Effector CD4-positive, alpha-beta T cell (primary cell): ENCODE results near the gene SOAT2.

Source experiments
- DNase-seq: peaks from one replicate; pipeline ENCODE4 v3.0.0-alpha.2; 2020
- total RNA-seq: gene quantifications from one replicate; lab custom pipeline; 2026; lab: John Stamatoyannopoulos, UW

Gene SOAT2, protein sequence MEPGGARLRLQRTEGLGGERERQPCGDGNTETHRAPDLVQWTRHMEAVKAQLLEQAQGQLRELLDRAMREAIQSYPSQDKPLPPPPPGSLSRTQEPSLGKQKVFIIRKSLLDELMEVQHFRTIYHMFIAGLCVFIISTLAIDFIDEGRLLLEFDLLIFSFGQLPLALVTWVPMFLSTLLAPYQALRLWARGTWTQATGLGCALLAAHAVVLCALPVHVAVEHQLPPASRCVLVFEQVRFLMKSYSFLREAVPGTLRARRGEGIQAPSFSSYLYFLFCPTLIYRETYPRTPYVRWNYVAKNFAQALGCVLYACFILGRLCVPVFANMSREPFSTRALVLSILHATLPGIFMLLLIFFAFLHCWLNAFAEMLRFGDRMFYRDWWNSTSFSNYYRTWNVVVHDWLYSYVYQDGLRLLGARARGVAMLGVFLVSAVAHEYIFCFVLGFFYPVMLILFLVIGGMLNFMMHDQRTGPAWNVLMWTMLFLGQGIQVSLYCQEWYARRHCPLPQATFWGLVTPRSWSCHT
- total RNA-seq, result 1.1 reads per million

DNA sequence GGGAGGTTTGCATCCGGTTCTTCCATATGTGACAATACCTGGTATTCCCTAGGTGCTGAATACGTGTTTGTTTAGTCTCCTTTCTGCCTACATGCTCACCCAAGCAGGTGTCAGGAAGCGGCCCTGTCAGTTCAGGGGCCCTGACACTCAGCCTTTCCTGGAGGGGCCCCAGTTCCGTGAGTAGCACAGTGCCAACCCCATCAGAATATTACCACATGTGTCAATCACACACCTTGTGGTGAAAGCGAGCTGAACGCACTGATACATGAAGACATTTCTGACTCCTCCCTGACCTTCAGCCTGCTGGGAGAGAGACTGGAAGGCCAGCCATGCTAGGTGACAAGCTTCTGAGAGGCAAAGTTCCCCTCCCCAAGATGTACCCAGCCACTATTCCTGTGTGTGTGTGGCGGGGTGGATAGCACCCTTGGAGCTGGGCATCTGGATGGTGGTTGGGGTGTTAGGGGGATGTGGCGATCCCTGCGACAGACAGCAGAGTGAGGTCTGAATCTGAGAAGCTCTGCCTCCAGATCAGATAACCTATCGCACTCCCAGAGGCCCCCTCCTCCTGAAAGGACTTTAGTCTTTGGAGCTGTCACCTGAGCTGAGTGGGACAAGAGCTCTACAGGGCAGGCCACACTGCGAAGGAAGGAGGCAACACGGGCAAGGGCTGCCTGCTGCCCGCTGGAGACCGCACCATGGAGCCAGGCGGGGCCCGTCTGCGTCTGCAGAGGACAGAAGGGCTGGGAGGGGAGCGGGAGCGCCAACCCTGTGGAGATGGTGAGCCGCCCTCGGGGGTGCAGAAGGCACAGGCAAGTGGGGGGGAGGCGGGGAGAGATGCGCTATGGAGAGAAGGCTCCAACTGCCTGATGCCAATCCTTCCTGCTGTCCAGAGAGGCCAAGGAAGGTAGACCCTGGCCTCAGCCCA, at the start of gene SOAT2:
Gene SOAT2, plus strand, starts transcription at position 604 of the 925 bp plus-strand sequence. Its CDS starts 92 bp downstream, at position 696.
- no peak for DNase-seq

DNA sequence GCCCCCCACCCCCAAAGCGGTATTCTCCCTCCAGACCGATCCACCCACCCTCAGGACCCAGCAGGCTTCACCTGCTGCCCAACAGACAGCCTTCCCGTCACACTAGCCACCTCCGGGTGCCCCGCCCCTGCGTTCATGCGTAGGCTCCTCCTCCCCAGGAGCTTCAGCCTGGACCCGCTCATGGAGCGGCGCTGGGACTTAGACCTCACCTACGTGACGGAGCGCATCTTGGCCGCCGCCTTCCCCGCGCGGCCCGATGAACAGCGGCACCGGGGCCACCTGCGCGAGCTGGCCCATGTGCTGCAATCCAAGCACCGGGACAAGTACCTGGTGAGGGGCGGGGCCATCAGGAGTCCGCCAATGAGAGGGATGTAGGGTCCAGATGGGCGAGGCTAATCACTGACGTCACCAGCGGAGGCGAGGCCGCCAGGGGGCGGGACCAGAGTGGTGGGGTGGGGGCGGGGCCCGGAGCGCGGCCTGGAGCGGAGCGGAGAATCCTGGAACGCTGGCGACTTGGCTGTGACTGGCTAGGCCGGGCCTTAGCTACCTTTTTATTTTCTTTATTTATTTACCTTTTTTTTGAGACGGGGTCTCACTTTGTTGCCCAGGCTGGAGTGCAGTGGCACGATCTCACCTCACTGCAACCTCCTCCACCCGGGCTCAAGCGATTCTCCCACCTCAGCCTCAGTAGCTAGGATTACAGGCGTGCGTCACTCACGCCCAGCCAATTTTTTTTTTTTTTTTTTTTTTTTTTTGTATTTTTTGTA, 49.0 kb upstream of the SOAT2 start:
- peak; percentile 92 for DNase-seq

DNA sequence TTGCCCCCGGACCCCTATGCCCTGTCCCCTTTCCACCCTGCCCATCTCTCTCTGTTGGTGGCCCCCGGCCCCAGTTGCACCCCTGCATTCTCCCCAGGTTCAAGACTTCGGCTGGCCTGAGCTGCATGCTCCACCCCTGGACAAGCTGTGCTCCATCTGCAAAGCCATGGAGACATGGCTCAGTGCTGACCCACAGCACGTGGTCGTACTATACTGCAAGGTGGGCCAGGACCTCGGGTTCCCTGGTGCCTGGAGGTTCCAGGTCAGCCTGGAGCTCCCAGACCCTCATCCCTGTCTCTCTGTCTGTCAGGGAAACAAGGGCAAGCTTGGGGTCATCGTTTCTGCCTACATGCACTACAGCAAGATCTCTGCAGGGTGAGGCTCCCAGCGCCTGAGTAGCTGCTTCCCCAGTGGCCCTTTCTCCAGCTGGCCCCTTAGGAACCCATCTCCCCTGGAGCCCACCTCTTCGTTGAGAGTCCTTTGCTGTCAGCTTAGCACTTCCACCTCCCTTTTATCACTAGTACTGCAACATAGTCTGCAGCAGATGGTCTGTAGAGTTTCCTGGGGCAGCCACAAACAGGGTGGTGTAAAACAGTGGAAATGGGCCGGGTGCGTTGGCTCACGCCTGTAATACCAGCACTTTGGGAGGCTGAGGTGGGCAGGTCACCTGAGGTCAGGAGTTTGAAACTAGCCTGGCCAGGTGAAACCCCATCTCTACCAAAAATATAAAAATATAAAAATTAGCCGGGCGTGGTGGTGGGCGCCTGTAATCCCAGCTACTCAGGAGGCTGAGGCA, 47.6 kb upstream of the SOAT2 start:
- DNase-seq, result no peak

DNA sequence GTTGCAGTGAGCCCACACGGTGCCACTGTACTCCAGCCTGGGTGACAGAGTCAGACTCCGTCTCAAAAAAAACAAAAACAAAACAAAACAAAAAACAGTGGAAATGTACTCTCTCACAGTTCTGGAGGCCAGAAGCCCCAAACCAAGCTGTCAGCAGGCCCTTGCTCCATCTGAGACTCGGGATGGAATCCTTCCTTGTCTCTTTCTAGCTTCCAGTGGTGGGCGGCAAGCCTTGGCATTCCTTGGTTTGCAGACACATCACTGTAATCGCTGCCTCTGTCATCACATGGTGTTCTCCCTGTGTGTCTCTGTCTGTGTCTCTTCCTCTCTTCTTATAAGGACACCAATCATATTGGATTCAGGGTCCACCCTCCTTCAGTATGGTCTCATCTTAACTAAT, 47.0 kb upstream of the SOAT2 start:
- DNase-seq, result no peak

DNA sequence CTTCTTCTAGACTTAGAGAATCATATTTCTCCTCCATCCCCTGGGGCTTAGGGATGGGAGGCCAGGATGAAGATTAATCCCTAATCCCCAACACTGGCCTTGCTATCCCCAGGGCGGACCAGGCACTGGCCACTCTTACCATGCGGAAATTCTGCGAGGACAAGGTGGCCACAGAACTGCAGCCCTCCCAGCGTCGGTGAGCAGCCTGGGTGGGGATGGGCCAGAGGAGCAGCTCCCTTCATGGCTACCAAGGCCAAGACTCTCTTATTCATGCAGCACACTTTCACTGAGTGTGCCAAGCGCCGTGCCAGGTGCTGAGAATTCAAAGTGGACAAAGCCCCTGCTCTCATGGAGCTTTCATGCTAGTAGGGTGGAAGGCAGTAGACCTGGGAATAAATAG, 46.4 kb upstream of the SOAT2 start:
- no peak for DNase-seq

DNA sequence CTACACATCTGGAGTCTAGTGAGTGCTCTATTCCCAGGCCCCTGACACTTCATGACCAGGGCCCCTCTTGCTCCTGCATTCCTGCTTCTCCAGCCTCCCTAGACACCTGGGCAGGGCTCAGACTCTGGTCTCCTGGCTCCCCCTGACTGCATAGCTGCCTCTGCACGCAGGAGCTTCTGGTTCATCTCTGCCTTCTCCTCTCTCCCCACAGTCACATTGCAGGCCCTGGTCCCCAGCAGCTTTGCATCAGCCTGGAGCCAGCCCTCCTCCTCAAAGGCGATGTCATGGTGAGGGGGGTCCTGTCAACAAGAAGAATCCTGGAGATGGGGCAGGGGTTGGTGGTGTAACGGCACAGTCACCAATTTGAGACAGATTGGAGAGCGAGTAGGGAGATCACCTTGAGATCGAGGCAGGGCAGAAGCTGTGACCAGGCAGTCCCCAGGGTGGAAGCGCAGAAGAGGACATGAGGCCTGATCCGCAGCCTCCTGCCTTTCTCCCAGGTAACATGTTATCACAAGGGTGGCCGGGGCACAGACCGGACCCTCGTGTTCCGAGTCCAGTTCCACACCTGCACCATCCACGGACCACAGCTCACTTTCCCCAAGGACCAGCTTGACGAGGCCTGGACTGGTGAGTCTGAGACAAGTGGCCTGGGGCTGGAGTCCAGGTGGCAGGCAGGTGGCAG, 45.3 kb upstream of the SOAT2 start:
- no peak for DNase-seq

DNA sequence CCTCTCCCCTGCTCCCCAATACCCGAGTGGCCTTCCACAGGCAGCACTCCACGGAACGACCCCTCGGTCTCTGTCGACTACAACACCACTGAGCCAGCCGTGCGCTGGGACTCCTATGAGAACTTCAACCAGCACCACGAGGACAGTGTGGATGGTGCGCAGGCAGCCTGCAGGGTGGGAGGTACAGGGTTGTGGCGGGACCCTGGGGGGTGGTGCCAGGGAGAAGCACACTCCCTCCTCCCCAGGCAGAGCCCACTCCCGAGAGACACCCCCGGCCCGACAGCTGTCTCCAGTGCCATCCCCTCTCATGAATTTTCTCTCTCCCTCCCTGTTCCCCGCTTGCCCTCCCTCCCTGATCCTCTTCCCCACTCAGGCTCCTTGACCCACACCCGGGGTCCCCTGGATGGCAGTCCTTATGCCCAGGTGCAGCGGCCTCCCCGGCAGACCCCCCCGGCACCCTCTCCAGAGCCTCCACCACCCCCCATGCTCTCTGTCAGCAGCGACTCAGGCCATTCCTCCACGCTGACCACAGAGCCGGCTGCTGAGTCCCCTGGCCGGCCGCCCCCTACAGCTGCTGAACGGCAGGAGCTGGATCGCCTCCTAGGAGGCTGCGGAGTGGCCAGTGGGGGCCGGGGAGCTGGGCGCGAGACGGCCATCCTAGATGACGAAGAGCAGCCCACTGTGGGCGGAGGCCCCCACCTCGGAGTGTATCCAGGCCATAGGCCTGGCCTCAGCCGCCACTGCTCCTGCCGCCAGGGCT, 44.4 kb upstream of the SOAT2 start:
- DNase-seq, result no peak

DNA sequence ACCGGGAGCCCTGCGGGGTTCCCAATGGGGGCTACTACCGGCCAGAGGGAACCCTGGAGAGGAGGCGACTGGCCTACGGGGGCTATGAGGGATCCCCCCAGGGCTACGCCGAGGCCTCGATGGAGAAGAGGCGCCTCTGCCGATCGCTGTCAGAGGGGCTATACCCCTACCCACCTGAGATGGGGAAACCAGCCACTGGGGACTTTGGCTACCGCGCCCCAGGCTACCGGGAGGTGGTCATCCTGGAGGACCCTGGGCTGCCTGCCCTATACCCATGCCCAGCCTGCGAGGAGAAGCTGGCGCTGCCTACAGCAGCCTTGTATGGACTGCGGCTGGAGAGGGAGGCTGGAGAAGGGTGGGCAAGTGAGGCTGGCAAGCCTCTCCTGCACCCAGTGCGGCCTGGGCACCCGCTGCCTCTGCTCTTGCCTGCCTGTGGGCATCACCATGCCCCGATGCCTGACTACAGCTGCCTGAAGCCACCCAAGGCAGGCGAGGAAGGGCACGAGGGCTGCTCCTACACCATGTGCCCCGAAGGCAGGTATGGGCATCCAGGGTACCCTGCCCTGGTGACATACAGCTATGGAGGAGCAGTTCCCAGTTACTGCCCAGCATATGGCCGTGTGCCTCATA, 43.7 kb upstream of the SOAT2 start:
- no peak for DNase-seq

DNA sequence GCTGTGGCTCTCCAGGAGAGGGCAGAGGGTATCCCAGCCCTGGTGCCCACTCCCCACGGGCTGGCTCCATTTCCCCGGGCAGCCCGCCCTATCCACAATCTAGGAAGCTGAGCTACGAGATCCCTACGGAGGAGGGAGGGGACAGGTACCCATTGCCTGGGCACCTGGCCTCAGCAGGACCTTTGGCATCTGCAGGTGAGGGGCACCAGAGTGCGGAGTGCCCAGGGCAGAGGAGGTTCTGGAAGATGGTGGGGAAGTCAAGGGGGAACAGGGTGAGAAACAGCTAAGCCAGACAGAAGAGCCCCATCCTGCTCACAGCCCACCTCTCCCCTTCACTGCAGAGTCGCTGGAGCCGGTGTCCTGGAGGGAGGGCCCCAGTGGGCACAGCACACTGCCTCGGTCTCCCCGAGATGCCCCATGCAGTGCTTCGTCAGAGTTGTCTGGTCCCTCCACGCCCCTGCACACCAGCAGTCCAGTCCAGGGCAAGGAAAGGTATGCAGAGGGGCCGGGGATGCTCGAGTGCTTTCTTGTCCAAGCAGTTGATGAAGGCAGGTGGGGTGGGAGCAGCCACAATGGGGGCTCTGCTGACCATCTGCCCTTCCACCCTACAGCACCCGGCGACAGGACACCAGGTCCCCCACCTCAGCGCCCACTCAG, 43.1 kb upstream of the SOAT2 start:
- no peak for DNase-seq

DNA sequence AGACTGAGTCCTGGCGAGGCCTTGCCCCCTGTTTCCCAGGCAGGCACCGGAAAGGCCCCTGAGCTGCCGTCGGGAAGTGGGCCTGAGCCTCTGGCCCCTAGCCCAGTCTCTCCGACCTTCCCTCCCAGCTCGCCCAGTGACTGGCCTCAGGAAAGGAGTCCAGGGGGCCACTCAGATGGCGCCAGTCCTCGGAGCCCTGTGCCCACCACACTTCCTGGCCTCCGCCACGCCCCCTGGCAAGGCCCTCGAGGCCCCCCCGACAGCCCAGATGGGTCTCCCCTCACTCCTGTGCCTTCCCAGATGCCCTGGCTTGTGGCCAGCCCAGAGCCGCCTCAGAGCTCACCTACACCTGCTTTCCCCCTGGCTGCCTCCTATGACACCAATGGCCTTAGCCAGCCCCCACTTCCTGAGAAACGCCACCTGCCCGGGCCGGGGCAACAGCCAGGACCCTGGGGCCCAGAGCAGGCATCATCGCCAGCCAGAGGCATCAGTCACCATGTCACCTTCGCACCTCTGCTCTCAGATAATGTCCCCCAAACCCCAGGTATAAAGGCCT, 42.5 kb upstream of the SOAT2 start:
- no peak for DNase-seq

DNA sequence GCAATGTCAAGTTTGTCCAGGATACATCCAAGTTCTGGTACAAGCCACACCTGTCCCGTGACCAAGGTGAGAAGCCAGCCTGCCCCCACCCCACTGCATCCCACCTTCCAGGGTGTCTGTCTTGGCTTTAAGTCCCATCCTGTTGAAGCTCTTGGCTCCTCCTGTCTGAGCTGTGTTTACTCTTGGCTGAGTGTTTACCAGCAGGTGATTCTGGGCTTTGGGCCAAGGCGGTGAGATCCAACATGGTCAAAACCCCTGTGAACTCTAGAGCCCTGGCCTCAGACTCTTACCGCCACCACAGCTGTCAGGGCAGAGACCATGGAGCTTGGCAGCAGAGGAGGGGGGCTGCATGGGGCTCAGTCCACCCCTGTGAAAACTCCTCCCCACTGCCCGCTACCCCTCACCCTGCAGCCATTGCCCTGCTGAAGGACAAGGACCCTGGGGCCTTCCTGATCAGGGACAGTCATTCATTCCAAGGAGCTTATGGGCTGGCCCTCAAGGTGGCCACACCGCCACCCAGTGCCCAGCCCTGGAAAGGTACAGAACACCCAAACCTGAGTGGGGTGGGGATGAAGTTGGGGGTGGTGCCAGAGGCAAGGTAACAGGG, 41.8 kb upstream of the SOAT2 start:
- DNase-seq, result no peak

DNA sequence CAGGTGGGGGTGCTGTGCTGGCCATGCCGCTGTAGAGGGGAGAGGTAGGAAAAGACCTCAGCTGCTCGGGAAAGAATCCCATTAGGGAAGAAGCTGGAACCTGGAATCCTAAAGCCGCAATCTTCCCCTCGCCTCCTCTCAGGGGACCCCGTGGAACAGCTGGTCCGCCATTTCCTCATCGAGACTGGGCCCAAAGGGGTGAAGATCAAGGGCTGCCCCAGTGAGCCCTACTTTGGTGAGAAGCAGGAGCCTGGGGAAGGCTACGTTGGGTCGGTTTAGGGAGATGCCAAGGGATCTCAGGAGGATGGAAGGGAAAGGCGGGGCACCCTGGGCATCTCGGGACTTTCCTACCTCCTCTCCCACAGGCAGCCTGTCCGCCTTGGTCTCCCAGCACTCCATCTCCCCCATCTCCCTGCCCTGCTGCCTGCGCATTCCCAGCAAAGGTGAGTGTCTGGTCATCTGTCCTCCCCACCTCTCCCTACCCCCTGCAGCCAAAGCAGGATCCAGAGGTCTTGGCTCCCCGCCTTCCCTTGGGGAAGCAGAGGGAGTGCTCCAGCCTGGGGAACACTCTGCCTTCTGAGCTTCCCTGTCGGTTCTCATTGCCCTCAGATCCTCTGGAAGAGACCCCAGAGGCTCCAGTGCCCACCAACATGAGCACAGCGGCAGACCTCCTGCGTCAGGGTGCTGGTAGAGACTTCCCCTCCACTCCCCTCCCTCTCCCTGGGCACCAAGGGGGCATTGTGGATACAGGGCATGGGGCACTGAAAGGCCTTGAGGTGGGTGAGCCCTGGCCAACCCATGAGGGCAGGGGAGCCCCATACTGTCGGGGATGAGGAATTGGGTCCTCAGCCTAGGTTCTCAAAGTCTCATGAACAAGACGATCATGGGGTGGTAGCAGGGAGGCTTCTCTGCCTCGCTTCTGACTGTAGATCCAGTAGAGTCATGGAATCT, 41.0 kb upstream of the SOAT2 start:
- DNase-seq, result no peak

DNA sequence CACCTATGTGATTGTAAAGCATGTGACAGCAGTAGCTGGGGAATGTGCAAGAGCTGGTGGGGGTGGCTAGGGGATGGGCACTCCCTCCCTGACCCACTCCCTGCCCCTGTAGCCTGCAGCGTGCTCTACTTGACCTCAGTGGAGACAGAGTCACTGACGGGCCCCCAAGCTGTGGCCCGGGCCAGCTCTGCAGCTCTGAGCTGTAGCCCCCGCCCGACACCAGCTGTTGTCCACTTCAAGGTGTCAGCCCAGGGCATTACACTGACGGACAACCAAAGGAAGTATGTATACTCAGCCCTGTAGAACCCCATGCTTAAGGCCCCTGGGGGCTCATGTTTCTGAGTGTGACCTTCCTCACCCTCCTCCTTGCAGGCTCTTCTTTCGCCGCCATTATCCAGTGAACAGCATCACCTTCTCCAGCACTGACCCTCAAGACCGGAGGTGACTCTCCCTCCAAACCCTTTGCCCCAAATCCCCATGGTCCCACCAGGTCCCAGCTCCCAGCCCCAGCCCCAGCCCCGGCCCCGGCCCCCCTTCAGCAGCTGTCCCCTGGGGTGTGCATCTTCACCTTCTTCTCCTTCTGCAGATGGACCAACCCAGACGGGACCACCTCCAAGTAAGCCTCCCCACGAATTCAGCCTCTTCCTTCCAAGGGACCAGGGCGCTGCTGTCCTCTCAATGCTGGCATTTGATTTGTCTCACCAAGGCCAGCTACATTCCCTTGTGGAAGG, 40.1 kb upstream of the SOAT2 start:
- DNase-seq, result no peak

DNA sequence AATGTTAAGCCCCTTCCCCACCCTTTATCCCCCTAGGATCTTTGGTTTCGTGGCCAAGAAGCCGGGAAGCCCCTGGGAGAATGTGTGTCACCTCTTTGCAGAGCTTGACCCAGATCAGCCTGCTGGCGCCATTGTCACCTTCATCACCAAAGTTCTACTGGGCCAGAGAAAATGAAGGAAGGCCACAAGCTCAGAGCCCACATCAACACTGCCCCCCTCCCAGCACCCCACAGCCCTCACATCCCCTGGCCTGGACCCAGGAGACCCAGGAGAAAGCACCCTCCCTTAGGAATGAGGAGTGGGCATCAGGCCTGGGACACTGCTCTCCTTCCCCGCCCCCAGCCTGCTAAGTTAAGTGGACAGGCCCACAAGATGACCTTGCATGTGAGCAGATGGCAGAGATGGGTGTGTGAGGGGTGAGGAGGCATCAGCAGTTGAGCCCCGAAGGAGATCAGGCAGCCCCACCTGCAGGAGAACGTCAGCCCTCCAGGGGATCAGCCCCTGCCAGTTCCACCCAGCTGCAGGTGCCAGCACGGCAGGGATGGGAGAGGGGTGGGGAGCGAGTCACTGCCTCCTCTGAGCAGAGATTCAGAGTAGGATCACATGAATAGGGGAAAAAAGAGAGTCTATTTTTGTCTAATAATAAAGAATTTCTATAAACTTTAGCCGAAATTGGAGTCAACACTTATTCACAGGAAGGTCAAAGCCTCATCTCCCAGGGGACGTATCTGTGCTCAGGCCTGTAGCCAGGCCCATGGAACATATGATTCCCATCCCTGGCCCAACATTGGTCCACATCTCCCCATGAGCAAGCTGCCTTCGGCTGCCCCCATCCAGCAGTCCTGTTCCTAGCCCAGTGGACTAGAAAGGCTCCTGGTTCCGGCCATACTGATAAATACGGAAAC, 39.3 kb upstream of the SOAT2 start:
- DNase-seq, result no peak

DNA sequence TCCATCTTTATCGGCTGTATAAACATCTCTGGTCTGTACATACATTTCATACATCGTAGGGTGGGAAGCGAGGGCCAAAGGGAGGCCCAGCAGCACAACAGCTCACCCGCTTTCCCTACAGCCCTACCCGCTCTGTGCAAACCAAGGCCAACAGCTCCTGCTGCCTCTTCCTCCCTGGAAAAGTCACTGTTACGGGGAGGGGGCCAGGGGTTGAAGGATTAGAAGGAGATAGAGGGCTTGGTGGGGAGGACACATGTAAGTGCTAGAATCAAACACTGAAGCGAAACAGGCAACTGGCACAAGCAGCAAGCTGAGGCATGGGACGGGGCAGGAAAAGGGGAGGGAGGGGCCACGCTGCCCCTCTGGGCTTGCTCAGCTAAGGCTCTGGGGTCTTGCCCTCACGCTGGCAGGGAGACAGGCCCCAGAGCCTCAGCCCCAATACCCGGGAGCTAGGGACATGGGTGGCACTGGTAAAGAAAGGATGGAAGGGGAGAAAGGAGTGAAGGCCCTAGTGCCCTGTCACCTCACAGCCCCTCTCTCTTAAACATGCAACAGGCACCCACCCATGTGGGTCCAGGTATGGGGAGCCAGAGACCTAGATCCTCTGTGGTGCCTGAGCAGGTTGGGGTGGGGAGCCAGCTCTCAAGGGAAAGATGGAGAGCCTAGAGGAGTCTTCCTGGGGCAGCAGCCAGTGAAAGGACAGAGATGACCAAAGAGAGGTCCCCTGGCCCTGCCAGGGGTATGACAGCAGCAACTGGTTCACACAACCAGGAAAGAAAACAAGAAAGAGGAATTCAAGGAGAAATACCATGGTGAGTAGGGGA, 38.5 kb upstream of the SOAT2 start:
- DNase-seq, result no peak
